ENCODE results near the gene MKKS.

Gene MKKS

GRCh38 chr20:10433623-10434466 is at the start of gene MKKS:
MKKS (minus strand) TSS chr20:10434222; CDS start chr20:10413514, 20,708 bp downstream.
- Mint-ChIP-seq H3K4me3 (peak within 1 kb of the TSS; percentile 93 to 98), H3K27ac (peak within 1 kb of the TSS; percentile 97 to 99), H3K9me3 (no peaks in the 10 kb centered on the region), H3K4me1 (peaks cover 48% of the 10 kb centered on the region), H3K27me3 (no peaks in the 10 kb centered on the region)
- DNase-seq (peak; percentile 83 to 88), ATAC-seq (peak; percentile 81)

GRCh38 chr20:10483691-10484090 is 49.7 kb upstream of the MKKS start:
- Mint-ChIP-seq H3K4me3 (no peak overlapping the region), H3K9me3 (no peaks in the 10 kb centered on the region), H3K27ac (no peak overlapping the region), H3K4me1 (peaks cover 14% of the 10 kb centered on the region), H3K27me3 (no peaks in the 10 kb centered on the region)
- DNase-seq (no peak), ATAC-seq (no peak)

- DNase-seq (no peak), ATAC-seq (no peak)
- Mint-ChIP-seq H3K4me3 (no peak overlapping the region), H3K27ac (no peak overlapping the region), H3K4me1 (no peaks in the 10 kb centered on the region), H3K9me3 (no peaks in the 10 kb centered on the region), H3K27me3 (no peaks in the 10 kb centered on the region)
These were observed 47.7 kb upstream of the MKKS start for GRCh38 chr20:10481676-10482075.

GRCh38 chr20:10478930-10479329 is 44.9 kb upstream of the MKKS start:
- DNase-seq (no peak), ATAC-seq (no peak)
- no peak overlapping the region for H3K4me3 Mint-ChIP-seq
- no peaks in the 10 kb centered on the region for H3K27me3 Mint-ChIP-seq
- peaks cover 16% of the 10 kb centered on the region for H3K4me1 Mint-ChIP-seq
- H3K27ac Mint-ChIP-seq, result no peak overlapping the region
- no peaks in the 10 kb centered on the region for H3K9me3 Mint-ChIP-seq

- no peak overlapping the region for H3K27ac Mint-ChIP-seq
- H3K9me3 Mint-ChIP-seq, result no peaks in the 10 kb centered on the region
- no peaks in the 10 kb centered on the region for H3K27me3 Mint-ChIP-seq
- ATAC-seq (no peak), DNase-seq (no peak)
- peaks cover 16% of the 10 kb centered on the region for H3K4me1 Mint-ChIP-seq
- no peak overlapping the region for H3K4me3 Mint-ChIP-seq
These were observed 44.2 kb upstream of the MKKS start for GRCh38 chr20:10478205-10478604.

GRCh38 chr20:10476319-10476724 is 42.3 kb upstream of the MKKS start:
- DNase-seq, result no peak
- no peak for ATAC-seq
- Mint-ChIP-seq H3K4me3 (no peak overlapping the region), H3K27ac (no peak overlapping the region), H3K9me3 (no peaks in the 10 kb centered on the region), H3K4me1 (peaks cover 16% of the 10 kb centered on the region), H3K27me3 (no peaks in the 10 kb centered on the region)

- H3K4me3 Mint-ChIP-seq, result no peak overlapping the region
- no peaks in the 10 kb centered on the region for H3K27me3 Mint-ChIP-seq
- ATAC-seq (no peak), DNase-seq (no peak)
- peaks cover 16% of the 10 kb centered on the region for H3K4me1 Mint-ChIP-seq
- H3K9me3 Mint-ChIP-seq, result no peaks in the 10 kb centered on the region
- no peak overlapping the region for H3K27ac Mint-ChIP-seq
These were observed 41.2 kb upstream of the MKKS start for GRCh38 chr20:10475225-10475624.

- Mint-ChIP-seq H3K4me1 (peaks cover 16% of the 10 kb centered on the region), H3K4me3 (no peak overlapping the region), H3K27ac (no peak overlapping the region), H3K9me3 (no peaks in the 10 kb centered on the region), H3K27me3 (no peaks in the 10 kb centered on the region)
- ATAC-seq (no peak), DNase-seq (no peak)
These were observed 40.7 kb upstream of the MKKS start for GRCh38 chr20:10474606-10475184.

GRCh38 chr20:10472871-10473270 is 38.8 kb upstream of the MKKS start:
- Mint-ChIP-seq H3K4me3 (no peak overlapping the region), H3K27me3 (no peaks in the 10 kb centered on the region), H3K4me1 (peaks cover 25% of the 10 kb centered on the region), H3K9me3 (no peaks in the 10 kb centered on the region), H3K27ac (no peak overlapping the region)
- ATAC-seq (no peak), DNase-seq (no peak)

- Mint-ChIP-seq H3K4me1 (peaks cover 21% of the 10 kb centered on the region), H3K27me3 (no peaks in the 10 kb centered on the region), H3K4me3 (no peak overlapping the region), H3K9me3 (no peaks in the 10 kb centered on the region), H3K27ac (no peak overlapping the region)
- ATAC-seq, result no peak
- no peak for DNase-seq
These were observed 36.3 kb upstream of the MKKS start for GRCh38 chr20:10470276-10470675.

- Mint-ChIP-seq H3K9me3 (no peaks in the 10 kb centered on the region), H3K27ac (no peak overlapping the region), H3K27me3 (no peaks in the 10 kb centered on the region), H3K4me1 (peaks cover 14% of the 10 kb centered on the region), H3K4me3 (no peak overlapping the region)
- ATAC-seq, result peak; percentile 59
- DNase-seq, result no peak
These were observed 35.6 kb upstream of the MKKS start for GRCh38 chr20:10469599-10469998.

- DNase-seq (no peak), ATAC-seq (no peak)
- Mint-ChIP-seq H3K9me3 (no peaks in the 10 kb centered on the region), H3K4me3 (no peak overlapping the region), H3K4me1 (peaks cover 10% of the 10 kb centered on the region), H3K27ac (no peak overlapping the region), H3K27me3 (no peaks in the 10 kb centered on the region)
These were observed 35.0 kb upstream of the MKKS start for GRCh38 chr20:10469056-10469455.

- peak overlapping the region in 1 of 2 donors; percentile 0 for H3K27ac Mint-ChIP-seq
- no peak for DNase-seq
- H3K4me1 Mint-ChIP-seq, result peaks cover 10% of the 10 kb centered on the region
- no peak for ATAC-seq
- H3K27me3 Mint-ChIP-seq, result no peaks in the 10 kb centered on the region
- H3K4me3 Mint-ChIP-seq, result no peak overlapping the region
- H3K9me3 Mint-ChIP-seq, result peaks cover 0 to under 1% of the 10 kb centered on the region in 2 donors
These were observed 34.4 kb upstream of the MKKS start for GRCh38 chr20:10468340-10468845.

- no peaks in the 10 kb centered on the region for H3K27me3 Mint-ChIP-seq
- H3K9me3 Mint-ChIP-seq, result peaks cover 0 to 6% of the 10 kb centered on the region in 2 donors
- DNase-seq (no peak), ATAC-seq (no peak)
- peaks cover 14% of the 10 kb centered on the region for H3K4me1 Mint-ChIP-seq
- no peak overlapping the region for H3K4me3 Mint-ChIP-seq
- no peak overlapping the region for H3K27ac Mint-ChIP-seq
These were observed 33.8 kb upstream of the MKKS start for GRCh38 chr20:10467681-10468339.

GRCh38 chr20:10466855-10467254 is 32.8 kb upstream of the MKKS start:
- H3K27ac Mint-ChIP-seq, result peak overlapping the region in 1 of 2 donors; percentile 54
- DNase-seq, result no peak
- no peak overlapping the region for H3K4me3 Mint-ChIP-seq
- no peak for ATAC-seq
- peaks cover 18% of the 10 kb centered on the region for H3K4me1 Mint-ChIP-seq
- H3K9me3 Mint-ChIP-seq, result peaks cover 0 to 6% of the 10 kb centered on the region in 2 donors
- H3K27me3 Mint-ChIP-seq, result no peaks in the 10 kb centered on the region

GRCh38 chr20:10466325-10466724 is 32.3 kb upstream of the MKKS start:
- Mint-ChIP-seq H3K27ac (peak overlapping the region in 1 of 2 donors; percentile 54), H3K9me3 (peaks cover 0 to 6% of the 10 kb centered on the region in 2 donors), H3K4me1 (peaks cover 23% of the 10 kb centered on the region), H3K27me3 (no peaks in the 10 kb centered on the region), H3K4me3 (no peak overlapping the region)
- no peak for ATAC-seq
- no peak for DNase-seq

Measured in stimulated activated naive CD8-positive, alpha-beta T cell treated with anti-CD3 and anti-CD28 coated beads, Interleukin-15, amount 100 ng/mL, for 72 hours (primary cell).